ENCODE measurements around the gene FANCB. TPM values are rescaled to one million over a fixed set of nuclear protein-coding genes. Genes with fewer than 3 reads are reported as not detected.

FANCB gene
- total and polyA plus RNA-seq, 2 of the 13 experiments (the other 11 are each of a cell fraction or from before 2014, with no cell fraction given), result 1.0 to 5.8 TPM

DNA sequence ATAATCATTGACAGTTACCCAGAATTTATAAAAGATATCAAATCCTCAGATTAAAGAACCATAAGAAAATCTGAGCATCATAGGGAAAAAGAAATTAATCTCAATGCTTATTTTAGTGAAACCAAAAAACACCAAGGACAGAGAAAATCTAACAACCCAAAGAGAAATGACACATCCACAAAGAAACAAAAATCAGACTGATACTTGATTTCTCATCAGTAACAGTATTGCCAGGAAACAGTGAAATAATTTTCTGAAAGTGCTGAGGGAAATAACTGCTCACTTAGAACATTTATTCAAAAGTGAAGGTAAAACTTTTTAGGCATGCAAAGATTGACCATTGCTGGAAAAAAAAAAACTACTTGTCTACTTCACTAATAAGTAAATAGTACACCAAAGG is 11.0 kb upstream of the FANCB start (continued):
- TF ChIP-seq, protein P1, sequence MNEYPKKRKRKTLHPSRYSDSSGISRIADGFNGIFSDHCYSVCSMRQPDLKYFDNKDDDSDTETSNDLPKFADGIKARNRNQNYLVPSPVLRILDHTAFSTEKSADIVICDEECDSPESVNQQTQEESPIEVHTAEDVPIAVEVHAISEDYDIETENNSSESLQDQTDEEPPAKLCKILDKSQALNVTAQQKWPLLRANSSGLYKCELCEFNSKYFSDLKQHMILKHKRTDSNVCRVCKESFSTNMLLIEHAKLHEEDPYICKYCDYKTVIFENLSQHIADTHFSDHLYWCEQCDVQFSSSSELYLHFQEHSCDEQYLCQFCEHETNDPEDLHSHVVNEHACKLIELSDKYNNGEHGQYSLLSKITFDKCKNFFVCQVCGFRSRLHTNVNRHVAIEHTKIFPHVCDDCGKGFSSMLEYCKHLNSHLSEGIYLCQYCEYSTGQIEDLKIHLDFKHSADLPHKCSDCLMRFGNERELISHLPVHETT (CRISPR knock-in tag; conservative IDR thresholded peaks at IDR 0.05), result no peak
- TF ChIP-seq FOXM1 (CRISPR knock-in tag; IDR thresholded peaks at IDR 0.05) (no peak), SP4 (CRISPR knock-in tag; IDR thresholded peaks at IDR 0.05) (no peak), KLF16 (CRISPR knock-in tag; IDR thresholded peaks at IDR 0.05) (no peak), GMEB1 (CRISPR knock-in tag; IDR thresholded peaks at IDR 0.05; ENCODE audit: borderline replicate concordance) (no peak), ZBTB20 (CRISPR knock-in tag; IDR thresholded peaks at IDR 0.05; ENCODE audit: borderline replicate concordance, low read depth) (no peak), SMYD3 (CRISPR knock-in tag; IDR thresholded peaks at IDR 0.05) (no peak), ISL2 (CRISPR knock-in tag; IDR thresholded peaks at IDR 0.05) (no peak)
- TF ChIP-seq, protein P2, sequence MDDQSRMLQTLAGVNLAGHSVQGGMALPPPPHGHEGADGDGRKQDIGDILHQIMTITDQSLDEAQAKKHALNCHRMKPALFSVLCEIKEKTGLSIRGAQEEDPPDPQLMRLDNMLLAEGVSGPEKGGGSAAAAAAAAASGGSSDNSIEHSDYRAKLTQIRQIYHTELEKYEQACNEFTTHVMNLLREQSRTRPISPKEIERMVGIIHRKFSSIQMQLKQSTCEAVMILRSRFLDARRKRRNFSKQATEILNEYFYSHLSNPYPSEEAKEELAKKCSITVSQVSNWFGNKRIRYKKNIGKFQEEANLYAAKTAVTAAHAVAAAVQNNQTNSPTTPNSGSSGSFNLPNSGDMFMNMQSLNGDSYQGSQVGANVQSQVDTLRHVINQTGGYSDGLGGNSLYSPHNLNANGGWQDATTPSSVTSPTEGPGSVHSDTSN (CRISPR knock-in tag; IDR thresholded peaks at IDR 0.05; ENCODE audit: borderline replicate concordance), result no peak

GRCh38 chrX:14875624-14876023 is 2.8 kb upstream of the FANCB start:
- WGBS (ENCODE audit: low lambda C conversion rate), result over 99% methylated on average over 7 of the region's 7 CpGs
- in situ Hi-C loops (cut with HindIII; ENCODE audit: extremely low pct_ligation_motif_present, low pct_unique_long_range_greater_than_20kb), result no loop called here
- no peaks in the 10 kb centered on the region for H4K20me1 ChIP-seq (ENCODE audit: insufficient read depth, low read length)
- H3K9ac ChIP-seq (ENCODE audit: insufficient read depth, low read depth, low read length), result no peak overlapping the region
- peaks cover 9% of the 10 kb centered on the region for H3K79me2 ChIP-seq (ENCODE audit: insufficient read depth, low read length)
- H3K27ac ChIP-seq (ENCODE audit: extremely low read length, insufficient read depth, low read length), result no peak overlapping the region
- ATAC-seq, result no peak
- DNase-seq (ENCODE audit: low spot score), result no peak
- no TSS peak for BruUV-seq (replicated peaks)
- H2AFZ ChIP-seq (ENCODE audit: low read length), result no peak overlapping the region
- H3K9me3 ChIP-seq (ENCODE audit: low read length), result no peaks in the 10 kb centered on the region
- no peak for FAIRE-seq
- ChIA-PET POLR2A (no interaction called here), CTCF (ENCODE audit: low intra/inter-chr PET ratio, low total read pairs) (no interaction called here)
- H3K36me3 ChIP-seq (replicated peaks in 1 of 2; ENCODE audit: control insufficient read depth in 1 of 2, insufficient read depth in 2 of 2, low read length in 2 of 2), result no peaks in the 10 kb centered on the region
- intact Hi-C loops (cut with micrococcal nuclease; ENCODE audit: unreplicated experiment), result loop anchor here (10.0 kb wide), 1 partner anchor 1839 kb away; the partner anchor contains the start of genes CTPS2 and SYAP1
- H3K27me3 ChIP-seq (ENCODE audit: control insufficient read depth in 1 of 2, insufficient read depth in 2 of 2, low read length in 2 of 2), result no peaks in the 10 kb centered on the region; a peak in 1 of 5 replicates
- H3K4me2 ChIP-seq (ENCODE audit: low read depth, low read length), result no peak overlapping the region
- H3K4me3 ChIP-seq (replicated peaks in 1 of 3; ENCODE audit: insufficient read depth in 1 of 3, low read depth in 2 of 3, low read length in 3 of 3), result no peak overlapping the region
- peaks cover 10% of the 10 kb centered on the region; the same call in 1 of the 2 replicates for H3K4me1 ChIP-seq (ENCODE audit: insufficient read depth, low read length)
- no peak for TF ChIP-seq ASH2L (IDR thresholded peaks at IDR 0.05; ENCODE audit: insufficient read length, low read depth, low read length)
- no peak for TF ChIP-seq TRIM24 (CRISPR knock-in tag; IDR thresholded peaks at IDR 0.05)
- no peak for TF ChIP-seq SKIL (CRISPR knock-in tag; IDR thresholded peaks at IDR 0.05; ENCODE audit: borderline replicate concordance)
- TF ChIP-seq, protein P3, sequence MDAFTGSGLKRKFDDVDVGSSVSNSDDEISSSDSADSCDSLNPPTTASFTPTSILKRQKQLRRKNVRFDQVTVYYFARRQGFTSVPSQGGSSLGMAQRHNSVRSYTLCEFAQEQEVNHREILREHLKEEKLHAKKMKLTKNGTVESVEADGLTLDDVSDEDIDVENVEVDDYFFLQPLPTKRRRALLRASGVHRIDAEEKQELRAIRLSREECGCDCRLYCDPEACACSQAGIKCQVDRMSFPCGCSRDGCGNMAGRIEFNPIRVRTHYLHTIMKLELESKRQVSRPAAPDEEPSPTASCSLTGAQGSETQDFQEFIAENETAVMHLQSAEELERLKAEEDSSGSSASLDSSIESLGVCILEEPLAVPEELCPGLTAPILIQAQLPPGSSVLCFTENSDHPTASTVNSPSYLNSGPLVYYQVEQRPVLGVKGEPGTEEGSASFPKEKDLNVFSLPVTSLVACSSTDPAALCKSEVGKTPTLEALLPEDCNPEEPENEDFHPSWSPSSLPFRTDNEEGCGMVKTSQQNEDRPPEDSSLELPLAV (CRISPR knock-in tag; conservative IDR thresholded peaks at IDR 0.05; ENCODE audit: low read depth), result no peak
- TF ChIP-seq ZSCAN30 (CRISPR knock-in tag; IDR thresholded peaks at IDR 0.05), result no peak
